ENCODE data around the gene HTATSF1. TPM values are rescaled to one million over a fixed set of nuclear protein-coding genes. Genes with fewer than 3 reads are reported as not detected.

HTATSF1 gene
- total RNA-seq, 1 experiment from 2014 or later, result 49.5 TPM

- Mint-ChIP-seq H3K27ac (no peak overlapping the region), H3K4me1 (peaks cover 0 to 5% of the 10 kb centered on the region in 2 experiments; a peak in 1 of 4 replicates), H3K4me3 (no peak overlapping the region), H3K27me3 (ENCODE audit: low read depth) (peaks cover 4% of the 10 kb centered on the region), H3K9me3 (peaks cover 41 to 44% of the 10 kb centered on the region in 2 experiments), H3K36me3 (ENCODE audit: insufficient read depth in 1 of 3, low read depth in 3 of 3) (peaks cover 0 to 3% (median 0%) of the 10 kb centered on the region in 3 experiments; a peak in 2 of 7 replicates)
- Histone ChIP-seq H2BK120ac (ENCODE audit: low read depth, low read length, poor library complexity, severe bottlenecking) (no peak overlapping the region), H3K56ac (ENCODE audit: insufficient read length, low read depth, low read length) (no peak overlapping the region), H3K23me2 (ENCODE audit: insufficient read length, low read depth, low read length, poor library complexity, severe bottlenecking) (no peaks in the 10 kb centered on the region), H4K20me1 (ENCODE audit: control insufficient read depth, insufficient read depth, insufficient read length) (no peaks in the 10 kb centered on the region), H3K9ac (ENCODE audit: extremely low read depth, insufficient read length, low read length) (no peak overlapping the region), H2BK5ac (ENCODE audit: insufficient read length, low read length) (no peak overlapping the region), H3K27ac (ENCODE audit: insufficient read length, low read depth, low read length) (no peak overlapping the region), H4K91ac (ENCODE audit: insufficient read length, low read depth, low read length) (no peak overlapping the region), H3K27me3 (ENCODE audit: insufficient read depth, low read length) (no peaks in the 10 kb centered on the region), H3K4me1 (ENCODE audit: insufficient read depth, low read length) (no peaks in the 10 kb centered on the region), H2BK15ac (ENCODE audit: low read depth, low read length) (no peak overlapping the region), H3K4ac (ENCODE audit: low read depth, low read length) (no peak overlapping the region), H3K4me2 (ENCODE audit: insufficient read depth, insufficient read length, low read length) (no peak overlapping the region), H3K79me1 (ENCODE audit: insufficient read depth, low read depth, low read length, poor library complexity, severe bottlenecking) (no peaks in the 10 kb centered on the region), H2BK20ac (ENCODE audit: low read depth, low read length, poor library complexity, severe bottlenecking) (no peak overlapping the region), H3K14ac (ENCODE audit: insufficient read depth, low read length) (no peak overlapping the region), H3K9me3 (ENCODE audit: control insufficient read depth, low read depth, low read length) (peaks cover 46% of the 10 kb centered on the region), H2AK5ac (ENCODE audit: insufficient read length, low read length) (no peak overlapping the region), H2AFZ (ENCODE audit: low read length) (no peak overlapping the region), H3T11ph (ENCODE audit: low read length) (no peak overlapping the region), H3K23ac (ENCODE audit: insufficient read length, low read depth, low read length) (no peak overlapping the region), H4K8ac (replicated peaks; ENCODE audit: insufficient read length, low read depth, low read length) (no peak overlapping the region), H3K18ac (ENCODE audit: insufficient read length, low read depth, low read length) (no peak overlapping the region), H4K5ac (ENCODE audit: insufficient read length, low read depth, low read length) (no peak overlapping the region), H3K79me2 (ENCODE audit: insufficient read depth, low read length) (no peaks in the 10 kb centered on the region), H2BK12ac (ENCODE audit: insufficient read length, low read depth, low read length) (no peak overlapping the region)
- no peak for DNase-seq
- no peak for TF ChIP-seq CTCF (conservative IDR thresholded peaks at IDR 0.05)
These were observed 26.4 kb downstream of the HTATSF1 start for GRCh38 chrX:136523770-136524169.

All from H9 (cell line).